Common myeloid progenitor, CD34-positive (primary cell): ENCODE data around the gene NUTM2F.
"Not testable (repeated sequence)": the region's sequence is repeated elsewhere in the genome, so short reads cannot be mapped to it uniquely, and the experiment has no call there.

Experiments used
- CTCF ChIA-PET: fragments of 350-600 bp; sonication (Branson Sonifier 250); formaldehyde crosslinking; loops from one replicate; lab custom pipeline; 2021; ENCODE audit warnings: antibody characterized with exemption; lab: Charles Lee
- POLR2A ChIA-PET: fragments of 350-600 bp; sonication (Branson Sonifier 250); formaldehyde crosslinking; loops from one replicate; lab custom pipeline; 2021; ENCODE audit warnings: antibody characterized with exemption; lab: Charles Lee
- DNase-seq, 3 donors: peaks; one replicate each; pipeline versions ENCODE4 v3.0.0 to v3.0.0-alpha.2; 2013
- H3K27ac ChIP-seq, 2 experiments: 1 replicate in 1 of 2; 2 replicates in 1 of 2; pipeline ENCODE4 v1.7.0; 2013; ENCODE audit warnings: inconsistent platforms in 2 of 2, low read length in 2 of 2, mild to moderate bottlenecking in 2 of 2, low read depth in 1 of 2, moderate library complexity in 1 of 2; ENCODE audit not compliant: severe bottlenecking in 2 of 2, insufficient read depth in 1 of 2, poor library complexity in 1 of 2
- H3K27me3 ChIP-seq, 5 experiments: replicated peaks in 2 of 5; 1 replicate in 3 of 5; 2 replicates in 2 of 5; pipeline versions ENCODE4 v1.6.1 to v1.7.0; 2013; ENCODE audit warnings: low read length in 4 of 5, mild to moderate bottlenecking in 2 of 5, moderate library complexity in 2 of 5, inconsistent platforms in 1 of 5; ENCODE audit not compliant: insufficient read depth in 5 of 5, control insufficient read depth in 4 of 5
- H3K36me3 ChIP-seq, 4 experiments: 1 replicate in 2 of 4; 2 replicates in 2 of 4; pipeline versions ENCODE4 v1.6.1 to v1.7.0; 2013; ENCODE audit warnings: low read length in 3 of 4, control low read depth in 1 of 4, mild to moderate bottlenecking in 1 of 4; ENCODE audit not compliant: control insufficient read depth in 4 of 4, insufficient read depth in 4 of 4
- H3K4me1 ChIP-seq, 4 experiments: 1 replicate in 3 of 4; 2 replicates in 1 of 4; pipeline versions ENCODE4 v1.6.1 to v1.7.1; 2013; ENCODE audit warnings: low read length in 3 of 4, mild to moderate bottlenecking in 3 of 4, control low read depth in 1 of 4, inconsistent platforms in 1 of 4, moderate library complexity in 1 of 4; ENCODE audit not compliant: control insufficient read depth in 4 of 4, insufficient read depth in 4 of 4; ENCODE audit errors: control extremely low read depth in 1 of 4
- H3K4me3 ChIP-seq, 7 experiments: 1 replicate in 4 of 7; 2 replicates in 3 of 7; pipeline versions ENCODE4 v1.5.1 to v1.7.0; 2013; ENCODE audit warnings: mild to moderate bottlenecking in 7 of 7, low read length in 6 of 7, moderate library complexity in 6 of 7, inconsistent platforms in 2 of 7, low read depth in 2 of 7, control low read depth in 1 of 7; ENCODE audit not compliant: insufficient read depth in 4 of 7, control insufficient read depth in 1 of 7; ENCODE audit errors: extremely low read depth in 1 of 7
- H3K9me3 ChIP-seq, 5 experiments: 1 replicate in 4 of 5; 2 replicates in 1 of 5; pipeline versions ENCODE4 v1.6.1 to v1.7.1; 2013; ENCODE audit warnings: low read length in 4 of 5, mild to moderate bottlenecking in 2 of 5, inconsistent platforms in 1 of 5, low read depth in 1 of 5, moderate library complexity in 1 of 5; ENCODE audit not compliant: control insufficient read depth in 4 of 5, insufficient read depth in 2 of 5; ENCODE audit errors: control extremely low read depth in 1 of 5
- WGBS: methylation state at CpG from one replicate; pipeline ENCODE4 v1.1.5; 2013; ENCODE audit not compliant: insufficient coverage; 5-methylcytosine and 5-hydroxymethylcytosine counted together

The NUTM2F gene

DNA sequence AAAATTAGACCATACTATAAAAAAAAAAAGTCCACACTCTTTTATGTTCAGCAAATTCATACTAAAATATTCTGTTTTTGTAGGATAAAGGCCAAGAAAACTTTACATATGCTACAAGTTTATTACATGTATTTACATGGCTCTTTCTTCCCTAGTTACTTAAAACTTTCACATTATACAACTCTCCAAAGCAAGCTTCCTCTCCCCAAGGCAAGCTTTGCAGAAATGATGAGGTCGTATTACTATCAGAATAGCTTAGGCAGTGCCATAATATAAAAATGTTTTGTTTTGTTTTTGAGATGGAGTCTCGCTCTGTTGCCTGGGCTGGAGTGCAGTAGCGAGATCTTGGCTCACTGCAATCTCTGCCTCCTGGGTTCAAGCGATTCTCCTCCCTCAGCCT lies 8.0 kb upstream of the NUTM2F start:
- H3K4me3 ChIP-seq, POLR2A ChIA-PET, H3K4me1 ChIP-seq, DNase-seq, H3K27me3 ChIP-seq, H3K36me3 ChIP-seq, CTCF ChIA-PET, H3K9me3 ChIP-seq, H3K27ac ChIP-seq: not testable (repeated sequence)
- WGBS: no CpG with 5 or more reads among the region's 4 CpGs

DNA sequence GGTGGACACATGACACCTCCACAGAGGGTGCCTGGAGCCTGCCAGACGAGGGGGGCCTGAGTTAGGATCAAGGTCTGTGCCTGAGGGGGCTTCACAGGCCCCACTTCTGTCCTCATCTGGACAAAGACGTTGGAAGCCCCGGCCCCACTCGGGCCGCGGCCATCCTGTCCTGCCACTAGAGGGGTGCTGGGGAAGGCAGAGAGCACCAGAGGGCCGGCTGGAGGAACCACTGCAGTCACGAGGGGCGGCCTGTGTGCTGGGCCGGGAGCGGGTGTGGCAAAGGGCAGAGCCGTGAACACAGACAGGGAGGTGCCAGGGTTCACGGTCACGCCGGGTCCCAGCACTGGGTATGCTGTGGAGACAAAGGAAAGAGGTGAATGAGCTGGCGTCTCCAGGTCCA lies 2.9 kb downstream of the NUTM2F start:
- H3K4me1 ChIP-seq: not testable (repeated sequence)

DNA sequence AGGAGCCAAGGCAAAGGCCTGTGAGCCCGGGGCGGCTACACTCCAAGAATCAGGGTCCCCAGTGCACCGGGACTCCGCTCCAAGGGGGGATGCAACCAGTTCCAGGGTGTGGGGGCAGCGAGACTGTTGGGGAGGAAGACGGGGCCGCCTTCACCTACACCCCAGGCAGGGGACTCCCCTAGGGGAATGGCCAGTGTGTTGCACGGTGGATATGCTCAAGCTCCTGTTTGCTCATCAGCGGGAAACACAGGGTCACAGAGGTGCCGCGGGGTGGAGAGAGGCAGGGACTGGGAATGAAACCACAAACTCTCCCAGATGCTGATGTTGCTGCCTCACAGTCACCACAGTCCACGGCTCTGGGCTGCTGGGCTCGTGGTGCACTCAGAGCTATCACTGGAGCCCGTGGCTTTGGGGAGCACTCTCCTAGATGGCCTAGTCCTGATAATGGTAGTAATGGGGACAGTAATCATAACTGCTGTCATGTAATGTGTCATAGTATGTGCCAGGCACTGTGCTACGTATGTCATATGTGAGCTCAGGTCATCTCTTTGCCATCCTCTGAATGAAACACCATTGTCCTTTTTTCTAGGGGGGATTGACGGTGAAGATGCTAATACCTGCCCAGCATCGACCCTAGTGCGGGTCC lies 5.2 kb downstream of the NUTM2F start:
- DNase-seq, POLR2A ChIA-PET, H3K27ac ChIP-seq, H3K9me3 ChIP-seq, H3K4me3 ChIP-seq, H3K27me3 ChIP-seq, H3K4me1 ChIP-seq, H3K36me3 ChIP-seq, CTCF ChIA-PET: not testable (repeated sequence)
- 93% methylated on average over 4 of the region's 18 CpGs for WGBS

More for the DNA sequence above, 2.9 kb downstream of the NUTM2F start:
- POLR2A ChIA-PET, H3K36me3 ChIP-seq, H3K27ac ChIP-seq, CTCF ChIA-PET, H3K27me3 ChIP-seq, DNase-seq, H3K9me3 ChIP-seq, H3K4me3 ChIP-seq: not testable (repeated sequence)
- WGBS: 88% methylated on average over 8 of the region's 16 CpGs

DNA sequence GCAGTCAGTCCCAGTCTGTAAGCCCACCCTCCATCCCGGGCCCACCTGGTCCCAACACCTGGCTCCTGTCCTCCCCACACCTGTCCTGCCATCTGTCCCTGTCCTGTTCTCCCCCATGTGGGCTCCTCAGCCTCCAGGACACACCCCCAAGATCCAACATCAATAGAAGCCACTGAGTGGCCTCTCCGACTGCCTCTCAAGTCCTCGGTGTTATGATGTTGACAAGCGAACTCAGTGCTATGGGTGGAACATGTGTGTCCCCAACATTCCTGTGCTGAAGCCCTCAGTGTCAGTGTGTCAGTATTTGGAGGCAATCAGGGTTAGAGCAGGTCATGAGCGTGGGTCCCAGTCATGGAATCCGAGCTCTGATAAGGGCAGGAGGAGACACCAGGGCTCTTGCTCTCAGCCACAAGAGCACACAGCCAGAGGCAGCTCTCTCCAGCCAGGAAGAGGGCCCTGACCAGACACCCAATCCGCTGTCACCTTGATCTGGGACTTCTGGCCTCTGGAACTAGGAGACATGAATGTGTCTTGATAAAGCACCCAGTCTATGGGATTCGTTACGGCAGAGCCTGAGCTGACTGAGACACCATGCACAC lies 6.0 kb downstream of the NUTM2F start:
- POLR2A ChIA-PET, H3K36me3 ChIP-seq, CTCF ChIA-PET, H3K27me3 ChIP-seq, H3K4me1 ChIP-seq, H3K9me3 ChIP-seq, H3K27ac ChIP-seq, H3K4me3 ChIP-seq, DNase-seq: not testable (repeated sequence)
- WGBS: no CpG with 5 or more reads among the region's 9 CpGs

DNA sequence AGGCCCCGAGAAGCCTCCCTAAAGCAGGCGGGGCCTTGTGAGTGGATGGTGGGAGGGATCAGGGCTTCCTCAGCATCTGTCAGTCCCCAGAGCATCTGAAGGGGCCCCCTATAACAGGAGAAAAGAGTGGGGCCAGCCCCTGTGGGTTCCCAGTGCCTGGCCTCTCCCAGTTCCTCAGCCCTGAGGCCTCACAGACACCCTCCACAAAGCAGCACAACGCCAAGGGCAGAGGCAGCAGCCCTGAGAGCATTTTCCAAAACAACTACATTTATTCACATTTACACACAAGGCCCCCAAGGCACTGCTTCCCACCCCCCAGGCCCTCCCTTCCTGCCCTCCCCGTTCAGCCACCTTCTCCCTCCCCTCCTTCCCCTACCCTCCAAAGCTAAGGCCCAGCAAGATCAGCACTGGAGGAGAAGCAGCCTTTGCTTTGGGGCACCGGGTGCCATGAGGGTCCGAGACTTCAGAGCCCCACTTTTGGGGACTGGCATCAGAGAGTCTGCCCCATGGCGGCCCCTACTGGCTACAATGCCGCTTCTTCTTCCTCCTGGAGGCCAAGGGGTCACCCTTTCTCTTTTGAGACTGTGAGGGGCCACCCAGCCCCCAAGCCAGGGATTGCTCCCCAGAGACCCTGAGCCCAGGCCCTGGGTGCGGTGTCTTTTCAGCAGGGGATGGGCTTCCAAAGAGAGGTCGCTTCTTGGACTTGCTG lies 10.3 kb downstream of the NUTM2F start:
- H3K4me3 ChIP-seq, H3K27ac ChIP-seq, H3K4me1 ChIP-seq, DNase-seq, H3K27me3 ChIP-seq, H3K36me3 ChIP-seq, H3K9me3 ChIP-seq, POLR2A ChIA-PET, CTCF ChIA-PET: not testable (repeated sequence)
- WGBS: no CpG with 5 or more reads among the region's 10 CpGs

DNA sequence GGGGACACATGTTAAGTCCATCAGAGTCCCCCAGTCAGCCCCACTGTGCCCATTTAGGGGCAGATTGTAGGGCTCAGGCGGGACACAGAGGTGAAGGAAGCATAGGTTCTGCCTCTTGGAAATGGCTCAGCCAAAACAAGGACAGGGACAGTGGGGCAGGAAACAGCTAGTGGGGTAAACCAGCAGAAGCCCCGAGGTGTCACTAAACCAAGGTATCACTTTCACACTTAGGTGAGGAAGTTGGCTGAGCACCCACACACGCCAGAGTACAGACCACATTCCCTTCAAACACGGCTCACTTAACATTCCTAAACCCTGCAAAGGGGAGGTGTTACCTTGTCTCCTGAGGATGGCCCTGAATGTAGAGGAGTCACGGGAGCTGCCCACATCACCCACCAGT lies 12.2 kb downstream of the NUTM2F start:
- no CpG with 5 or more reads among the region's 5 CpGs for WGBS
- POLR2A ChIA-PET, H3K27ac ChIP-seq, H3K4me3 ChIP-seq, H3K27me3 ChIP-seq, CTCF ChIA-PET, DNase-seq, H3K4me1 ChIP-seq, H3K36me3 ChIP-seq, H3K9me3 ChIP-seq: not testable (repeated sequence)
